ENCODE measurements around the gene PLXNC1. TPM values are rescaled to one million over a fixed set of nuclear protein-coding genes. Genes with fewer than 3 reads are reported as not detected.
A peak's percentile ranks its signal among the peaks of the same experiment; 100 is the strongest.

Gene PLXNC1
- total RNA-seq, 6 donors from 2014 or later = 14.1 to 51.3 (median 24.6) TPM

GRCh38 chr12:94165670-94166364 lies 17.4 kb downstream of the PLXNC1 start:
- Histone ChIP-seq H3K9me3 (no peaks in the 10 kb centered on the region), H3K27ac (no peak overlapping the region), H3K4me1 (peaks cover 0 to 6% (median 3%) of the 10 kb centered on the region in 4 donors), H3K4me3 (no peak overlapping the region), H3K27me3 (no peaks in the 10 kb centered on the region), H3K36me3 (peaks cover 0 to 3% (median 0%) of the 10 kb centered on the region in 4 donors)
- peak in 1 of 2 donors; percentile 12 for ATAC-seq (ENCODE audit: low FRiP score in 2 of 2)
- no peak for TF ChIP-seq CTCF (IDR thresholded peaks at IDR 0.05)
- TF ChIP-seq EP300 (IDR thresholded peaks at IDR 0.05) = no peak
- no peak for TF ChIP-seq POLR2AphosphoS5 (IDR thresholded peaks at IDR 0.05)
- TF ChIP-seq POLR2A (IDR thresholded peaks at IDR 0.05) = no peak
- no peak for DNase-seq
- 79 to 80% methylated on average over 6 of the region's 6 CpGs for WGBS, 2 donors

- H3K27ac ChIP-seq = no peak overlapping the region
- no peak overlapping the region for H3K4me3 ChIP-seq
- H3K36me3 ChIP-seq = peaks cover 0 to 3% (median 0%) of the 10 kb centered on the region in 4 donors
- WGBS, 2 donors = 82 to 84% methylated on average over 8 of the region's 8 CpGs
- H3K4me1 ChIP-seq = peaks cover 0 to 10% (median 5%) of the 10 kb centered on the region in 4 donors
- H3K9me3 ChIP-seq = no peaks in the 10 kb centered on the region
- H3K27me3 ChIP-seq = no peaks in the 10 kb centered on the region
- ATAC-seq (ENCODE audit: low FRiP score in 2 of 2) = no peak
- TF ChIP-seq POLR2A (IDR thresholded peaks at IDR 0.05) = no peak
- no peak for TF ChIP-seq EP300 (IDR thresholded peaks at IDR 0.05)
- TF ChIP-seq POLR2AphosphoS5 (IDR thresholded peaks at IDR 0.05) = no peak
- no peak for TF ChIP-seq CTCF (IDR thresholded peaks at IDR 0.05)
- no peak for DNase-seq
Observed at GRCh38 chr12:94167071-94167755, 18.8 kb downstream of the PLXNC1 start.

- WGBS, 2 donors = 42 to 55% methylated on average over 9 of the region's 9 CpGs
- no peak for ATAC-seq (ENCODE audit: low FRiP score in 2 of 2)
- TF ChIP-seq EP300 (IDR thresholded peaks at IDR 0.05) = no peak
- no peak for TF ChIP-seq POLR2A (IDR thresholded peaks at IDR 0.05)
- TF ChIP-seq POLR2AphosphoS5 (IDR thresholded peaks at IDR 0.05) = no peak
- TF ChIP-seq CTCF (IDR thresholded peaks at IDR 0.05) = no peak
Observed at GRCh38 chr12:94167756-94168416, 19.5 kb downstream of the PLXNC1 start.

GRCh38 chr12:94169495-94169894 lies 21.1 kb downstream of the PLXNC1 start:
- no peak overlapping the region for H3K27ac ChIP-seq
- H3K4me1 ChIP-seq = peaks cover 4 to 21% (median 13%) of the 10 kb centered on the region in 4 donors
- H3K36me3 ChIP-seq = peaks cover 0 to 3% (median 0%) of the 10 kb centered on the region in 4 donors
- no peak for ATAC-seq (ENCODE audit: low FRiP score in 2 of 2)
- WGBS, 2 donors = 71 to 86% methylated on average over 1 of the region's 1 CpG
- H3K27me3 ChIP-seq = no peaks in the 10 kb centered on the region
- no peak for DNase-seq
- no peak overlapping the region for H3K4me3 ChIP-seq
- H3K9me3 ChIP-seq = no peaks in the 10 kb centered on the region
- TF ChIP-seq CTCF (IDR thresholded peaks at IDR 0.05) (no peak), POLR2A (IDR thresholded peaks at IDR 0.05) (no peak), EP300 (IDR thresholded peaks at IDR 0.05) (no peak), POLR2AphosphoS5 (IDR thresholded peaks at IDR 0.05) (no peak)

More at GRCh38 chr12:94167756-94168416, 19.5 kb downstream of the PLXNC1 start:
- no peak for DNase-seq
- H3K27me3 ChIP-seq = no peaks in the 10 kb centered on the region
- H3K4me3 ChIP-seq = no peak overlapping the region
- H3K27ac ChIP-seq = peak overlapping the region in 1 of 4 donors; percentile 22
- peaks cover 0 to 10% (median 5%) of the 10 kb centered on the region in 4 donors for H3K4me1 ChIP-seq
- H3K9me3 ChIP-seq = no peaks in the 10 kb centered on the region
- peaks cover 0 to 3% (median 0%) of the 10 kb centered on the region in 4 donors for H3K36me3 ChIP-seq

Measured in upper lobe of left lung (tissue), 6 donors.